NCI-H146 treated with DMSO at 0.1 percent for 48 hours (cell line): ENCODE measurements around the gene CDK5.
A peak's percentile ranks its signal among the peaks of the same experiment; 100 is the strongest.
"Not testable (repeated sequence)": the region's sequence is repeated elsewhere in the genome, so short reads cannot be mapped to it uniquely, and the experiment has no call there.

Source experiments
- DNase-seq: peaks from one replicate; lab custom pipeline; 2025; ENCODE audit not compliant: unreplicated experiment; lab: John Stamatoyannopoulos, UW

The CDK5 gene

GRCh38 chr7:151035902-151036301 lies 21.8 kb downstream of the CDK5 start:
- no peak for DNase-seq

GRCh38 chr7:151035026-151035717 lies 22.5 kb downstream of the CDK5 start:
- no peak for DNase-seq

- no peak for DNase-seq
Observed at GRCh38 chr7:151034312-151035025, 23.2 kb downstream of the CDK5 start.

DNA sequence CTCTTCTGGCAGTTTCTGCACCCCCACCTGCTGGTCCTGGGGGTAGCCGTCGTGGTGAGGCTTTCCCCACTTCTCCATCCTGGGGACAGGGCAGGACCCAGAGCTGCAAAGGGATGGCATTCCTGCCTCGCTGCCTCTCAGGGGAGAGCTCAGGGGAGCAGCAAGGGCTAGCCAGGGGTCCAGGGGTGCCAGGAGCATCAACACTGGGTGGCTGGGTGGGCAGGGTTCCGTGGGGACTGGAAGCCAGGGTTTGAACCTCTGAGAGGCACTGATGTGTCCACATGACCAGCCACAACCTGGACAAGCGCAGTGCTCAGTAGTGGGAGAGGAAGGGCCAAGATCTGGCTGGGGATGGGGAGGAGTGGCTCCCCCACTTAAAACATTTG lies 23.8 kb downstream of the CDK5 start:
- DNase-seq, result no peak

- DNase-seq, result no peak
Observed at GRCh38 chr7:151032936-151033863, 24.5 kb downstream of the CDK5 start.

GRCh38 chr7:151031011-151031410 lies 26.7 kb downstream of the CDK5 start:
- no peak for DNase-seq

DNA sequence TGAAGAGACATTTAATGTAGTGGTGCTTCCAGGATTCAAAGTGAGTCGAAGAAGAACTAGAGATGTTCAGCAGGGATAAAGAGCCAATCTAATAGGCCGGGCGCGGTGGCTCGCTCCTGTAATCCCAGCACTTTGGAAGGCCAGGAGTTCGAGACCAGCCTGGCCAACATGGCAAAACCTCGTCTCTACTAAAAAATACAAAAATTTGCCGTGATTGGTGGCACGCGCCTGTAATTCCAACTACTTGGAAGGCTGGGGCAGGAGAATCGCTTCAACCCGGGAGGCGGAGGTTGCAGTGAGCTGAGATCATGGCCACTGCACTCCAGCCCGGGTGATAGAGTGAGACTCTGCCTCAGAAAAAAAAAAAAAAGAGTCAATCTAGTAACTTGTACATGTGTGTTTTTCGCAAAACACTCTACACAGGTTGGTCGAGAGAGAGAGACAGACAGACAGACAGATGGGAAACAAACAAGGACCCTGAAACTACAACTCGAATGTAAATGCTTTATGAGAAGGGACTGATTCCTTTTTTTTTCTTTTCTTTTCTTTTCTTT lies 28.7 kb downstream of the CDK5 start:
- no peak for DNase-seq

DNA sequence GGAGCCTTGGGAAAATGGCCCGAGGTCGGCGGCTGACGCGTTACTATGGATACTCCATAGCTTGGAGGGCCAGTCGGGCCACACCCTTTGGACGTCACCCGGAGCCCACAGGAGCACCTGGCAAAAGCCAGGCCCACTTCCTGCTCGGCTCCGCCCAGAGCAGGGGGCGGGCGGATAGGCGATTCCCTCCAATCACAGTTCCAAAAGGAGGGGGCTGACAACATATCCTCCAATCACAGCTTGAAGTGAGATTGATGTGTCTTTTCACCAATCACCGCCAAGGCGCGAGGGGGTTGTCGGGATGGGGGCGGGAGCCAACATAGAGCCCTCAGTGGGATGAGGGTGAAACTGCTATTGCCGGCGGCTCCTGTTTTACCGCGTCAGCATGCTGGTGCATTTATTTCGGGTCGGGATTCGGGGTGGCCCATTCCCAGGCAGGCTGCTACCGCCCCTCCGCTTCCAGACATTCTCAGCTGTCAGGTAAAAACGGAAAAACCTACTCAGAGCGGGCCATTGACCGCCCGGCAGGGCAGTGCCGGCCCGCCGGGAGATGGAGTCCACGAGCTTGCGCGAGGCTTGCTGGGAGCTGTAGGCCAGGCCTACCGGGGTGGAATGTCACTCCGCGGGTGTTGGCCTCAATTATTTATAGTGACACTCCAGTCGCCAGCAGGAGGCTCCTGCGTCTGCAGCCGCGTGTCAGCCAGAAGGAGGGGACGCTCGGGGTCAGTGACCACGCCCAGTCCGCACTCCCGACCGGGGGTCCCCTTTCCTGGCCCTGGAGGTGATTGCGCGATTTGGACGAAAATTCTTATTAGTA lies 29.4 kb downstream of the CDK5 start, which contains the start of gene ABCB8:
Gene ABCB8 (plus strand): TSS at position 320 of the 817 bp plus-strand sequence. CDS start 66 bp downstream, at position 386.
- DNase-seq, result peak; percentile 96

DNA sequence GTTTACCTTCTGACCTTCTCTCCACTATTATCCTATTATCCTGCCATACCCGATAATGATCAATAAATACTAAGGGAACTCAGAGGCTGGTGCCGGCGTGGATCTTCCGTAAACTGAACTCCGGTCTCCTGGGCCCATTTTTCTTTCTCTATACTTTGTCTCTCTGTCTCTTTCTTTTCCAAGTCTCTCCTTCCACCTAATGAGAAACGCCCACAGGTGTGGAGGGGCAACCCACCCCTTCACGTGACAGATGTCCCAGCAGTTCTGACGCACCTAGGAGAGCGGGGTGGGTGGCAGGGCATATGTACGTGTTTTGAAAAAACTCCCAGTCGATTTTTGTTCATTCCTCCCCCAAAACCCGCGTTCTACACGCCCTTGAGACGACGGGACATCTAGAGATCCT lies 30.0 kb downstream of the CDK5 start:
- not testable (repeated sequence) for DNase-seq

DNA sequence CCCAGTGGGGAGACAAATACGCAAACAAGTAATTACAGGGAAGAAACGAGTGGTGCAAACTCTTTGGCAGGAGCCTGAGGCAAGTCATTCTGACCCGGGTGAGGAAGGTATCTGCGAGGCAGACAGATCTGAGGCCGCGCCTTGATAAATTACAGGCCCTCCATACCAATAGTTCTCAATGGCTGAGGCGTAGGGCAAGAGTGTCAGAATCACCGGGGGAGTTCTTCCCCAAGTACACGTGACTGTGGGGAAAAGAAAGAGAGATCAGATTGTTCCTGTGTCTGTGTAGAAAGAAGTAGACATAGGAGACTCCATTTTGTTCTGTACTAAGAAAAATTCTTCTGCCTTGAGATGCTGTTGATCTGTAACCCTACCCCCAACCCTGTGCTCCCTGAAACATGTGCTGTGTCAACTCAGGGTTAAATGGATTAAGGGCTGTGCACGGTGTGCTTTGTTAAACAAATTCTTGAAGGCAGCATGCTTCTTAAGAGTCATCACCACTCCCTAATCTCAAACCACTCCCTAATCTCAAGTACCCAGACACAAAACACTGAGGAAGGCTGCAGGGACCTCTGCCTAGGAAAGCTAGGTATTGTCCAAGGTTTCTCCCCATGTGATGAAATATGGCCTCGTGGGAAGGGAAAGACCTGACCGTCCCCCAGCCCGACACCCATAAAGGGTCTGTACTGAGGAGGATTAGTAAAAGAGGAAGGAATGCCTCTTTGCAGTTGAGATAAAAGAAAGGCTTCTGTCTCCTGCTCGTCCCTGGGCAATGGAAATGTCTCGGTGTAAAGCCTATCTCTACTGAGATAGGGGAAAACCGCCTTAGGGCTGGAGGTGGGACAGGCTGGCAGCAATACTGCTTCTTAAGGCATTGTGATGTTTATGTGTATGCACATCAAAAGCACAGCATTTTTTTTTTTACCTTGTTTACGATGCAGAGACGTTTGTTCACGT lies 30.6 kb downstream of the CDK5 start:
- not testable (repeated sequence) for DNase-seq

DNA sequence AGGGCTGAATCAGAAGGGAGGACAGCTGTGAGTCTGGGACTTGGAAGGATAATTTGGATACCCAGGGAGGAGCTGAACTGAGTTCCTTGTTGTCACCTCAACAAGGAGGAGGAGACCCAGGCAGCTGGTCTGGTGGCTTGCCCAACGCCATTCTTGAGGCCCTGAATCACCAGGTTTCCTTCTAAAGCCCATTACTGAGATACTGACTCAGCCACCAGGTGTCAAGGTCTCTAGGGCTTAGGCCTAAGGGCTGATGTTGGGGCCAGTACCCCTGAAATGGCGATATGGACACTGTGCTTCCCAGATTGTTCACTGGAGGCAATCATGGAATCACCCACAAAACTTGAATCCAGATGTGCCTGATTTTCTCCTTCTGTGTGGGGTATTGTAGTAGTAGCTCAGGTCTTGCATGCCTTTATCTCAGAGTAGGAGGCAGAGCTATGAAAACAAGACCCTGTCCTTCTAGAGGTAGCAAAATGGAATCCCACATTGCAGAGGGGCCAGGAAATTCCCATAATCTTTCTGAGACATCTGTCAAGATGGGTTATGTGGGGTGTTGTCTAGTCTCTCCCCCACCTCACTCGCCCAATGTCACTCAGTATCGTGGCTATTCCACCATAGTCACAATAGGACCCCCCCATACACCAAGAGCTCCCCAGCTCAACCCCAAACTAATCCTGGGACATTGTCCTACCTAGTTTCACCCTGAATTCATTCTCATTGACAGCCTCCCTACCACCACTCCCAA lies 31.6 kb downstream of the CDK5 start:
- DNase-seq, result no peak

DNA sequence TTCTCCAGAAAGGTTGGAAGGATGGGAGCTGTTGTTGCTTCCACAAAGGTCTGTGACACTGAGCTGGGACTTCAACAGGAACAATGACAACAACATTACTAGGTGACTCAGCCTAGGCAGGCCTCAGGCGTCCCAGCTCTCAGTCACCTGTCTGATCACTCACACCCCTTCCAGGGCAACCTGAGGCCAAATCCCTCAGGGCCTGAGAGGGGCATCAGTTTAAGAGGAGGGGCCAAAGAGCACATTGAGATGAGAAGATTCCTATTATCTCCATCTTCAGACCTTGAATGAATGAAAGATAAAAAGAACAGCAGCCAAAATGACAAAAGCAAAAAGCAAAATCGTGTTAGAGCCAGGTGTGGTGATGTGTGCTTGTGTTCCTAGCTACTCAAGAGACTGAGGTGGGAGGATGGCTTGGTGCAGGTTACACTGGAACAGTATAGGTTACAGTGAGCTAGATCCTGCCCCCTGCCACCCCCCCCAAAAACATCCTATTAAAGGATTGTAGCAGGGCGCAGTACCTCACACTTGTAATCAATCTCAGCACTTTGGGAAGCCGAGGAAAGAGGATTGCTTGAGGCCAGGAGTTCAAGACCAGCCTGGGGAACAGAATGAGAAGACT lies 33.2 kb downstream of the CDK5 start, which contains the start of gene ATG9B:
Gene ATG9B (minus strand): TSS at position 60 of the 622 bp plus-strand sequence. CDS start 71 bp downstream, outside the sequence.
- no peak for DNase-seq

DNA sequence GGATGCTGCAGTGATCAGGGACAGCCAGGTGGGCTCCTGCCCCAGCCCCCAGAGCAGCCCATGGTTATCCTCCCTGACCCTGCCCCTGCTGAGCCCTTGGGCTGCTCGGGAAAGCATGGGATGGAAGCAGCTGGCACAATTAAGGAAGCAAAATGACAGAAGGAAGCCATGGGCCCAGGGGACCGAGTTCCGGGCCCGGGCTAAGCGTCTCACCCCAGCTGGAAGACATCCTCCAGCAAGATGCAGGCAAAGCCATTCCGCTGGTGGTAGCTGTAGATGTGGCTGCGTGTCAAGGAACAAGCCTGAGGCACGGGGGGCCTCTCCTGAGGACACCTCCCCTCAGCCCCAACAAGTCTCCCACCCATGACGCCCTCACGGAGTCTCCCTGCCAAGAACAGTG lies 34.5 kb downstream of the CDK5 start:
- DNase-seq, result no peak

- DNase-seq, result no peak
Observed at GRCh38 chr7:151020231-151020630, 37.5 kb downstream of the CDK5 start.

DNA sequence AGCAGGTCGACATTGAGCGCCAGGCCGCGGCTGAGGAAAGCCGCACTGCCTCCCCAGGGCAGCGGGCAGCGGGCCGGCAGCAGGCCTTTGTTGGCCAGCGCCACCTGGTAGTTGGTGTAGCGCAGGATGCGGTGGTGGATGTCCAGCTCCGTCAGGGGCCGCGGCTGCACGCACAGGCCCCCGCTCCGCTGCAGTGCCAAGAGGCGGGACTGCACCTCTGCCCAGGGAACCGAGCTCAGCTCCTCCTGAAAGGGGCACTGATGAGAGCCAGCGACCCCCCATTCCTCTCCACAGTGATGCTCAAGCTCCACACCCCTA lies 38.6 kb downstream of the CDK5 start:
- DNase-seq, result no peak

GRCh38 chr7:151018421-151019129 lies 39.1 kb downstream of the CDK5 start:
- DNase-seq, result peak; percentile 42

- peak; percentile 34 for DNase-seq
Observed at GRCh38 chr7:151017953-151018420, 39.7 kb downstream of the CDK5 start.
